Measurements from ENCODE around the gene OR51I1. TPM values are rescaled to one million over a fixed set of nuclear protein-coding genes. Genes with fewer than 3 reads are reported as not detected.

Gene OR51I1
- total RNA-seq, 2 experiments from 2014 or later, result not detected

GRCh38 chr11:5486003-5486402 is 44.7 kb upstream of the OR51I1 start:
- intact Hi-C loops (cut with micrococcal nuclease), result no loop called here
- no peak overlapping the region for H3K27ac Mint-ChIP-seq
- H3K9me3 Mint-ChIP-seq, result no peaks in the 10 kb centered on the region
- H3K4me1 Mint-ChIP-seq (ENCODE audit: low read depth), result no peaks in the 10 kb centered on the region
- ChIA-PET POLR2A (no interaction called here), CTCF (no interaction called here)
- H3K36me3 Mint-ChIP-seq (ENCODE audit: low read depth), result no peaks in the 10 kb centered on the region
- DNase-seq (no peak), ATAC-seq (no peak)
- no peak overlapping the region for H3K4me3 Mint-ChIP-seq
- TF ChIP-seq CTCF (IDR thresholded peaks at IDR 0.05), result no peak
- no peaks in the 10 kb centered on the region for H3K27me3 Mint-ChIP-seq

- Mint-ChIP-seq H3K36me3 (ENCODE audit: low read depth) (no peaks in the 10 kb centered on the region), H3K27me3 (peaks cover 5% of the 10 kb centered on the region), H3K27ac (no peak overlapping the region), H3K4me3 (no peak overlapping the region), H3K9me3 (no peaks in the 10 kb centered on the region), H3K4me1 (ENCODE audit: low read depth) (no peaks in the 10 kb centered on the region)
- POLR2A ChIA-PET, result no interaction called here
- DNase-seq, result peak; percentile 55
- intact Hi-C loops (cut with micrococcal nuclease), result no loop called here
- peak; percentile 71 for ATAC-seq
- TF ChIP-seq CTCF (IDR thresholded peaks at IDR 0.05), result peak; percentile 81
- CTCF ChIA-PET, result interaction anchor here (0.7 to 2.6 kb wide), 17 partner anchors 9 to 840 kb away, joined by 3 to 13 read pairs (median 3); partner anchors contain the start of genes OR51D1, OR51I2 and OR52N2
Observed at GRCh38 chr11:5476186-5476819, 35.0 kb upstream of the OR51I1 start.

GRCh38 chr11:5473921-5474320 is 32.6 kb upstream of the OR51I1 start:
- no peak for ATAC-seq
- Mint-ChIP-seq H3K36me3 (ENCODE audit: low read depth) (no peaks in the 10 kb centered on the region), H3K27ac (no peak overlapping the region), H3K9me3 (no peaks in the 10 kb centered on the region), H3K27me3 (peaks cover 10% of the 10 kb centered on the region), H3K4me3 (no peak overlapping the region), H3K4me1 (ENCODE audit: low read depth) (no peaks in the 10 kb centered on the region)
- no peak for TF ChIP-seq CTCF (IDR thresholded peaks at IDR 0.05)
- POLR2A ChIA-PET, result no interaction called here
- intact Hi-C loops (cut with micrococcal nuclease), result no loop called here
- DNase-seq, result no peak
- CTCF ChIA-PET, result no interaction called here

- H3K27ac Mint-ChIP-seq, result no peak overlapping the region
- H3K27me3 Mint-ChIP-seq, result peaks cover 5% of the 10 kb centered on the region
- intact Hi-C loops (cut with micrococcal nuclease), result no loop called here
- no peaks in the 10 kb centered on the region for H3K9me3 Mint-ChIP-seq
- H3K4me3 Mint-ChIP-seq, result no peak overlapping the region
- POLR2A ChIA-PET, result no interaction called here
- H3K4me1 Mint-ChIP-seq (ENCODE audit: low read depth), result no peaks in the 10 kb centered on the region
- H3K36me3 Mint-ChIP-seq (ENCODE audit: low read depth), result no peaks in the 10 kb centered on the region
- ATAC-seq (no peak), DNase-seq (no peak)
- CTCF ChIA-PET, result interaction anchor here (2.2 kb wide), 1 partner anchor 9 kb away, joined by 9 read pairs; no protein-coding TSS in a partner anchor
- TF ChIP-seq CTCF (IDR thresholded peaks at IDR 0.05), result no peak
Observed at GRCh38 chr11:5467527-5467926, 26.2 kb upstream of the OR51I1 start.

GRCh38 chr11:5460983-5461621 is 19.8 kb upstream of the OR51I1 start:
- Mint-ChIP-seq H3K27me3 (no peaks in the 10 kb centered on the region), H3K27ac (no peak overlapping the region), H3K4me1 (ENCODE audit: low read depth) (no peaks in the 10 kb centered on the region), H3K9me3 (no peaks in the 10 kb centered on the region), H3K36me3 (ENCODE audit: low read depth) (no peaks in the 10 kb centered on the region), H3K4me3 (no peak overlapping the region)
- TF ChIP-seq CTCF (IDR thresholded peaks at IDR 0.05), result no peak
- DNase-seq, result no peak
- intact Hi-C loops (cut with micrococcal nuclease), result no loop called here
- POLR2A ChIA-PET, result no interaction called here
- CTCF ChIA-PET, result interaction anchor here (0.6 kb wide), 1 partner anchor 825 kb away, joined by 4 read pairs; no protein-coding TSS in a partner anchor
- no peak for ATAC-seq
